ENCODE results near the gene CCL19.
"Not testable (repeated sequence)": the region's sequence is repeated elsewhere in the genome, so short reads cannot be mapped to it uniquely, and the experiment has no call there.

The CCL19 gene

GRCh38 chr9:34690983-34691935 is at the start of gene CCL19:
Gene CCL19, minus strand, starts transcription at chr9:34691276. Its CDS starts 137 bp downstream, at chr9:34691139.
- no peaks in the 10 kb centered on the region for H3K9me3 ChIP-seq (ENCODE audit: control insufficient read depth in 1 of 2, low read length in 2 of 2)

GRCh38 chr9:34740176-34740575 is 49.1 kb upstream of the CCL19 start:
- H3K36me3 ChIP-seq (ENCODE audit: control insufficient read depth in 1 of 2, insufficient read depth in 2 of 2, low read length in 2 of 2); H3K27me3 ChIP-seq (ENCODE audit: control insufficient read depth in 1 of 2, insufficient read depth in 2 of 2, low read length in 2 of 2); H3K27ac ChIP-seq (ENCODE audit: low read depth, low read length); H3K4me3 ChIP-seq (ENCODE audit: low read depth in 1 of 2, low read length in 2 of 2); H3K4me1 ChIP-seq (ENCODE audit: control insufficient read depth in 1 of 2, insufficient read depth in 2 of 2, low read length in 2 of 2); H3K9ac ChIP-seq (ENCODE audit: low read depth in 1 of 2, low read length in 2 of 2); H3K9me3 ChIP-seq (ENCODE audit: control insufficient read depth in 1 of 2, low read length in 2 of 2): not testable (repeated sequence)

More at GRCh38 chr9:34690983-34691935, at the start of gene CCL19:
- Histone ChIP-seq H3K4me1 (ENCODE audit: control insufficient read depth in 1 of 2, insufficient read depth in 2 of 2, low read length in 2 of 2) (peaks cover 8 to 12% of the 10 kb centered on the region in 2 donors), H3K27ac (ENCODE audit: low read depth, low read length) (no peak within 1 kb of the TSS), H3K4me3 (ENCODE audit: low read depth in 1 of 2, low read length in 2 of 2) (no peak within 1 kb of the TSS), H3K36me3 (ENCODE audit: control insufficient read depth in 1 of 2, insufficient read depth in 2 of 2, low read length in 2 of 2) (no peaks in the 10 kb centered on the region), H3K27me3 (ENCODE audit: control insufficient read depth in 1 of 2, insufficient read depth in 2 of 2, low read length in 2 of 2) (no peaks in the 10 kb centered on the region), H3K9ac (ENCODE audit: low read depth in 1 of 2, low read length in 2 of 2) (no peak within 1 kb of the TSS)

GRCh38 chr9:34737677-34738260 is 46.7 kb upstream of the CCL19 start:
- H3K9me3 ChIP-seq (ENCODE audit: control insufficient read depth in 1 of 2, low read length in 2 of 2): no peaks in the 10 kb centered on the region
- H3K27ac ChIP-seq (ENCODE audit: low read depth, low read length): no peak overlapping the region
- no peaks in the 10 kb centered on the region for H3K36me3 ChIP-seq (ENCODE audit: control insufficient read depth in 1 of 2, insufficient read depth in 2 of 2, low read length in 2 of 2)
- H3K9ac ChIP-seq (ENCODE audit: low read depth in 1 of 2, low read length in 2 of 2): no peak overlapping the region
- no peaks in the 10 kb centered on the region for H3K4me1 ChIP-seq (ENCODE audit: control insufficient read depth in 1 of 2, insufficient read depth in 2 of 2, low read length in 2 of 2)
- no peaks in the 10 kb centered on the region for H3K27me3 ChIP-seq (ENCODE audit: control insufficient read depth in 1 of 2, insufficient read depth in 2 of 2, low read length in 2 of 2)
- H3K4me3 ChIP-seq (ENCODE audit: low read depth in 1 of 2, low read length in 2 of 2): no peak overlapping the region

- Histone ChIP-seq H3K9ac (ENCODE audit: low read depth in 1 of 2, low read length in 2 of 2) (no peak overlapping the region), H3K36me3 (ENCODE audit: control insufficient read depth in 1 of 2, insufficient read depth in 2 of 2, low read length in 2 of 2) (no peaks in the 10 kb centered on the region), H3K9me3 (ENCODE audit: control insufficient read depth in 1 of 2, low read length in 2 of 2) (no peaks in the 10 kb centered on the region), H3K4me1 (ENCODE audit: control insufficient read depth in 1 of 2, insufficient read depth in 2 of 2, low read length in 2 of 2) (no peaks in the 10 kb centered on the region), H3K27me3 (ENCODE audit: control insufficient read depth in 1 of 2, insufficient read depth in 2 of 2, low read length in 2 of 2) (no peaks in the 10 kb centered on the region), H3K4me3 (ENCODE audit: low read depth in 1 of 2, low read length in 2 of 2) (no peak overlapping the region), H3K27ac (ENCODE audit: low read depth, low read length) (no peak overlapping the region)
Observed at GRCh38 chr9:34734720-34735119, 43.6 kb upstream of the CCL19 start.

GRCh38 chr9:34732886-34733285 is 41.8 kb upstream of the CCL19 start:
- H3K27me3 ChIP-seq (ENCODE audit: control insufficient read depth in 1 of 2, insufficient read depth in 2 of 2, low read length in 2 of 2): no peaks in the 10 kb centered on the region
- no peak overlapping the region for H3K27ac ChIP-seq (ENCODE audit: low read depth, low read length)
- H3K9ac ChIP-seq (ENCODE audit: low read depth in 1 of 2, low read length in 2 of 2): no peak overlapping the region
- no peaks in the 10 kb centered on the region for H3K36me3 ChIP-seq (ENCODE audit: control insufficient read depth in 1 of 2, insufficient read depth in 2 of 2, low read length in 2 of 2)
- no peaks in the 10 kb centered on the region for H3K4me1 ChIP-seq (ENCODE audit: control insufficient read depth in 1 of 2, insufficient read depth in 2 of 2, low read length in 2 of 2)
- no peaks in the 10 kb centered on the region for H3K9me3 ChIP-seq (ENCODE audit: control insufficient read depth in 1 of 2, low read length in 2 of 2)
- no peak overlapping the region for H3K4me3 ChIP-seq (ENCODE audit: low read depth in 1 of 2, low read length in 2 of 2)

GRCh38 chr9:34732478-34732877 is 41.4 kb upstream of the CCL19 start:
- no peaks in the 10 kb centered on the region for H3K9me3 ChIP-seq (ENCODE audit: control insufficient read depth in 1 of 2, low read length in 2 of 2)
- H3K27me3 ChIP-seq (ENCODE audit: control insufficient read depth in 1 of 2, insufficient read depth in 2 of 2, low read length in 2 of 2): no peaks in the 10 kb centered on the region
- no peak overlapping the region for H3K27ac ChIP-seq (ENCODE audit: low read depth, low read length)
- no peak overlapping the region for H3K9ac ChIP-seq (ENCODE audit: low read depth in 1 of 2, low read length in 2 of 2)
- H3K4me1 ChIP-seq (ENCODE audit: control insufficient read depth in 1 of 2, insufficient read depth in 2 of 2, low read length in 2 of 2): no peaks in the 10 kb centered on the region
- no peak overlapping the region for H3K4me3 ChIP-seq (ENCODE audit: low read depth in 1 of 2, low read length in 2 of 2)
- no peaks in the 10 kb centered on the region for H3K36me3 ChIP-seq (ENCODE audit: control insufficient read depth in 1 of 2, insufficient read depth in 2 of 2, low read length in 2 of 2)

- H3K9ac ChIP-seq (ENCODE audit: low read depth in 1 of 2, low read length in 2 of 2): no peak overlapping the region
- H3K27ac ChIP-seq (ENCODE audit: low read depth, low read length): no peak overlapping the region
- no peaks in the 10 kb centered on the region for H3K9me3 ChIP-seq (ENCODE audit: control insufficient read depth in 1 of 2, low read length in 2 of 2)
- no peaks in the 10 kb centered on the region for H3K36me3 ChIP-seq (ENCODE audit: control insufficient read depth in 1 of 2, insufficient read depth in 2 of 2, low read length in 2 of 2)
- no peaks in the 10 kb centered on the region for H3K27me3 ChIP-seq (ENCODE audit: control insufficient read depth in 1 of 2, insufficient read depth in 2 of 2, low read length in 2 of 2)
- peaks cover 0 to 3% of the 10 kb centered on the region in 2 donors for H3K4me1 ChIP-seq (ENCODE audit: control insufficient read depth in 1 of 2, insufficient read depth in 2 of 2, low read length in 2 of 2)
- no peak overlapping the region for H3K4me3 ChIP-seq (ENCODE audit: low read depth in 1 of 2, low read length in 2 of 2)
Observed at GRCh38 chr9:34723141-34723540, 32.1 kb upstream of the CCL19 start.

GRCh38 chr9:34719769-34720025 is 28.6 kb upstream of the CCL19 start:
- not testable (repeated sequence) for H3K4me3 ChIP-seq (ENCODE audit: low read depth in 1 of 2, low read length in 2 of 2)

GRCh38 chr9:34719021-34719768 is 28.1 kb upstream of the CCL19 start:
- H3K4me3 ChIP-seq (ENCODE audit: low read depth in 1 of 2, low read length in 2 of 2): no peak overlapping the region
- no peaks in the 10 kb centered on the region for H3K9me3 ChIP-seq (ENCODE audit: control insufficient read depth in 1 of 2, low read length in 2 of 2)
- H3K27ac ChIP-seq (ENCODE audit: low read depth, low read length): no peak overlapping the region
- H3K9ac ChIP-seq (ENCODE audit: low read depth in 1 of 2, low read length in 2 of 2): no peak overlapping the region
- H3K4me1 ChIP-seq (ENCODE audit: control insufficient read depth in 1 of 2, insufficient read depth in 2 of 2, low read length in 2 of 2): peaks cover 0 to 5% of the 10 kb centered on the region in 2 donors
- H3K36me3 ChIP-seq (ENCODE audit: control insufficient read depth in 1 of 2, insufficient read depth in 2 of 2, low read length in 2 of 2): no peaks in the 10 kb centered on the region
- no peaks in the 10 kb centered on the region for H3K27me3 ChIP-seq (ENCODE audit: control insufficient read depth in 1 of 2, insufficient read depth in 2 of 2, low read length in 2 of 2)

More at GRCh38 chr9:34719769-34720025, 28.6 kb upstream of the CCL19 start:
- H3K9me3 ChIP-seq (ENCODE audit: control insufficient read depth in 1 of 2, low read length in 2 of 2); H3K27ac ChIP-seq (ENCODE audit: low read depth, low read length); H3K9ac ChIP-seq (ENCODE audit: low read depth in 1 of 2, low read length in 2 of 2); H3K36me3 ChIP-seq (ENCODE audit: control insufficient read depth in 1 of 2, insufficient read depth in 2 of 2, low read length in 2 of 2); H3K27me3 ChIP-seq (ENCODE audit: control insufficient read depth in 1 of 2, insufficient read depth in 2 of 2, low read length in 2 of 2); H3K4me1 ChIP-seq (ENCODE audit: control insufficient read depth in 1 of 2, insufficient read depth in 2 of 2, low read length in 2 of 2): not testable (repeated sequence)

GRCh38 chr9:34717996-34718614 is 27.0 kb upstream of the CCL19 start:
- Histone ChIP-seq H3K9me3 (ENCODE audit: control insufficient read depth in 1 of 2, low read length in 2 of 2) (no peaks in the 10 kb centered on the region), H3K9ac (ENCODE audit: low read depth in 1 of 2, low read length in 2 of 2) (no peak overlapping the region), H3K27ac (ENCODE audit: low read depth, low read length) (no peak overlapping the region), H3K36me3 (ENCODE audit: control insufficient read depth in 1 of 2, insufficient read depth in 2 of 2, low read length in 2 of 2) (no peaks in the 10 kb centered on the region), H3K4me1 (ENCODE audit: control insufficient read depth in 1 of 2, insufficient read depth in 2 of 2, low read length in 2 of 2) (peaks cover 0 to 5% of the 10 kb centered on the region in 2 donors), H3K4me3 (ENCODE audit: low read depth in 1 of 2, low read length in 2 of 2) (no peak overlapping the region), H3K27me3 (ENCODE audit: control insufficient read depth in 1 of 2, insufficient read depth in 2 of 2, low read length in 2 of 2) (no peaks in the 10 kb centered on the region)
